BLaER1 (cell line): Measurements from ENCODE around the gene TMEM54.

Experiments used
- H3K27ac ChIP-seq: shearing (Covaris generic); formaldehyde crosslinking; 2 replicates; pipeline ENCODE4 v1.8.1; 2022
- H3K27me3 ChIP-seq: shearing (Covaris generic); formaldehyde crosslinking; 2 replicates; pipeline ENCODE4 v1.8.1; 2022
- H3K36me3 ChIP-seq: shearing (Covaris generic); formaldehyde crosslinking; 2 replicates; pipeline ENCODE4 v1.8.1; 2022
- H3K4me1 ChIP-seq: shearing (Covaris generic); formaldehyde crosslinking; 2 replicates; pipeline ENCODE4 v1.8.1; 2022
- H3K4me2 ChIP-seq: shearing (Covaris generic); formaldehyde crosslinking; 2 replicates; pipeline ENCODE4 v1.8.1; 2022
- H3K4me3 ChIP-seq: shearing (Covaris generic); formaldehyde crosslinking; 2 replicates; pipeline ENCODE4 v1.8.1; 2022
- H3K9ac ChIP-seq: shearing (Covaris generic); formaldehyde crosslinking; 2 replicates; pipeline ENCODE4 v1.8.1; 2022
- H3K9me3 ChIP-seq: shearing (Covaris generic); formaldehyde crosslinking; 2 replicates; pipeline ENCODE4 v1.8.1; 2022
- H4K20me1 ChIP-seq: shearing (Covaris generic); formaldehyde crosslinking; 2 replicates; pipeline ENCODE4 v1.8.1; 2022
- Cebpa-rat ChIP-seq: shearing (Covaris generic); IDR thresholded peaks from 2 replicates; pipeline ENCODE4 v1.8.1; 2022

Gene TMEM54

GRCh38 chr1:32891241-32891570 is 10.0 kb downstream of the TMEM54 start:
- no peak overlapping the region for H3K4me2 ChIP-seq
- peaks cover 19% of the 10 kb centered on the region for H3K4me1 ChIP-seq
- no peaks in the 10 kb centered on the region; the same call in 1 of the 2 replicates for H3K9me3 ChIP-seq
- H3K27ac ChIP-seq: no peak overlapping the region
- peaks cover 46% of the 10 kb centered on the region for H3K27me3 ChIP-seq
- peaks cover 15% of the 10 kb centered on the region for H3K36me3 ChIP-seq
- TF ChIP-seq Cebpa-rat: no peak
- no peak overlapping the region for H3K4me3 ChIP-seq
- peaks cover 13% of the 10 kb centered on the region; the same call in 1 of the 2 replicates for H4K20me1 ChIP-seq
- H3K9ac ChIP-seq: no peak overlapping the region

GRCh38 chr1:32890516-32891240 is 10.5 kb downstream of the TMEM54 start:
- Histone ChIP-seq H3K27ac (no peak overlapping the region), H3K27me3 (peaks cover 51% of the 10 kb centered on the region), H3K9me3 (no peaks in the 10 kb centered on the region; the same call in 1 of the 2 replicates), H3K36me3 (peaks cover 12% of the 10 kb centered on the region), H3K9ac (no peak overlapping the region), H4K20me1 (peaks cover 10% of the 10 kb centered on the region; the same call in 1 of the 2 replicates), H3K4me1 (peaks cover 19% of the 10 kb centered on the region), H3K4me2 (no peak overlapping the region), H3K4me3 (no peak overlapping the region)
- no peak for TF ChIP-seq Cebpa-rat

DNA sequence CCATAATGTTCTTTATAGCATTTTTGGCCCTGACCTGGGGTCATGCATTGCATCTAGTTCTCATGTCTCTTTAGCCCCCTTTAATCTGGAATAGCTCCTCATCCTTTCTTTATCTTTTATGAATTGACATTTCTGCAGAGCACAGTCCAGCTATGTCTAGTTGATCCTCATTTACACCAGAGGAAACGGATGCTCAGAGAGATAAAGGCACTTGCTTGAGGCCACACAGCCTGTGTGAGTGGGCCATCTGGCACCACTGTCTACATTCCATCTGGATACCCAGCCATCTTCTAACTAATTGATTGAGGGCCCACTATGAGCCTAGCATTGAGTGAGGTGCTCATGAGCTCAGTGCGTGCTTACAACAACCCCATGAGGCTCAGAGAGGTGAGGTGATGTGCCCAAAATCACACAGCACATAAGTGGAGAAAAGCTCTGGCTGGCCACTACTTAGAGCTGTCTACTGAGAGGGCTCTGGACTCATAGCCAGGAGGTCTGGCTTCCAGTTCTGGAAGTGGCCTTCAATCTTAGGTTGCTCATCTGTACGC is 11.4 kb downstream of the TMEM54 start:
- H3K9ac ChIP-seq: no peak overlapping the region

DNA sequence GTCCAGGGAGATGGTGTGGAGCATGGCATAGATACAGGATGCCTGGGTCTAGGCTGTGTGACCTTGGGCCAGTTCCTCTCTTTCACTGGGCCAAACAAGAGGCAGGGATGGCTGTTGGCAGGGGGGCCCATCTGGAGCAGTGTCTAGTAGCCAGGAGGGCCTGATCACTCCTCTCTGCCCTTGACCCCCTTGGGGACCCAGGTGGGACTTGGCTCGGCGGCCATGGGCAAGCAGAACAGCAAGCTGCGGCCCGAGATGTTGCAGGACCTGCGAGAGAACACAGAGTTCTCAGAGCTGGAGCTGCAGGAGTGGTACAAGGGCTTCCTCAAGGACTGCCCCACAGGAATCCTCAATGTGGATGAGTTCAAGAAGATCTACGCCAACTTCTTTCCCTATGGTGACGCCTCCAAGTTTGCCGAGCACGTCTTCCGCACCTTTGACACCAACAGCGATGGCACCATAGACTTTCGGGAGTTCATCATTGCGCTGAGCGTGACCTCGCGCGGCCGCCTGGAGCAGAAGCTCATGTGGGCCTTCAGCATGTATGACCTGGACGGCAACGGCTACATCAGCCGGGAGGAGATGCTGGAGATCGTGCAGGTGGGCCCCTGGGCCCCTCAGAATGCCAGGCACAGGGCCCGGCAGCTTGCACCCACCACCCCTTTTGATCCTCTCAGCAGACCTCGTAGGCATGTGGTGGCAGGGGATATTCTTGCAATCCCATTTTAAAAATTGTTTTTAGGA is 12.3 kb downstream of the TMEM54 start:
- Histone ChIP-seq H3K9ac (no peak overlapping the region), H3K27me3 (peaks cover 52% of the 10 kb centered on the region), H3K4me2 (no peak overlapping the region), H3K4me1 (peaks cover 14% of the 10 kb centered on the region), H3K27ac (no peak overlapping the region), H3K4me3 (no peak overlapping the region), H3K36me3 (no peaks in the 10 kb centered on the region), H3K9me3 (no peaks in the 10 kb centered on the region; the same call in 1 of the 2 replicates), H4K20me1 (peaks cover 6% of the 10 kb centered on the region; the same call in 1 of the 2 replicates)
- no peak for TF ChIP-seq Cebpa-rat

More for the DNA sequence above, 11.4 kb downstream of the TMEM54 start:
- no peak overlapping the region for H3K4me2 ChIP-seq
- H3K36me3 ChIP-seq: peaks cover 3% of the 10 kb centered on the region; the same call in 1 of the 2 replicates
- TF ChIP-seq Cebpa-rat: no peak
- no peak overlapping the region for H3K4me3 ChIP-seq
- H3K27me3 ChIP-seq: peaks cover 59% of the 10 kb centered on the region
- H3K27ac ChIP-seq: no peak overlapping the region
- H3K4me1 ChIP-seq: peaks cover 19% of the 10 kb centered on the region
- H4K20me1 ChIP-seq: peaks cover 6% of the 10 kb centered on the region; the same call in 1 of the 2 replicates
- H3K9me3 ChIP-seq: no peaks in the 10 kb centered on the region; the same call in 1 of the 2 replicates

- no peak overlapping the region for H3K4me3 ChIP-seq
Measured at GRCh38 chr1:32888134-32888533, 13.1 kb downstream of the TMEM54 start.

GRCh38 chr1:32887623-32888022 is 13.6 kb downstream of the TMEM54 start:
- H3K4me2 ChIP-seq: no peak overlapping the region
- H3K27me3 ChIP-seq: peaks cover 41% of the 10 kb centered on the region
- H3K27ac ChIP-seq: no peak overlapping the region
- H3K9ac ChIP-seq: no peak overlapping the region
- TF ChIP-seq Cebpa-rat: no peak
- no peaks in the 10 kb centered on the region for H3K9me3 ChIP-seq
- peaks cover 6% of the 10 kb centered on the region; the same call in 1 of the 2 replicates for H4K20me1 ChIP-seq
- no peaks in the 10 kb centered on the region for H3K36me3 ChIP-seq
- H3K4me3 ChIP-seq: no peak overlapping the region
- peaks cover 5% of the 10 kb centered on the region for H3K4me1 ChIP-seq

More at GRCh38 chr1:32888134-32888533, 13.1 kb downstream of the TMEM54 start:
- H3K27ac ChIP-seq: no peak overlapping the region
- H3K9me3 ChIP-seq: no peaks in the 10 kb centered on the region; the same call in 1 of the 2 replicates
- peaks cover 10% of the 10 kb centered on the region for H3K4me1 ChIP-seq
- peaks cover 6% of the 10 kb centered on the region; the same call in 1 of the 2 replicates for H4K20me1 ChIP-seq
- peaks cover 46% of the 10 kb centered on the region for H3K27me3 ChIP-seq
- H3K4me2 ChIP-seq: no peak overlapping the region
- no peaks in the 10 kb centered on the region for H3K36me3 ChIP-seq
- no peak for TF ChIP-seq Cebpa-rat
- no peak overlapping the region for H3K9ac ChIP-seq

- no peak for TF ChIP-seq Cebpa-rat
- no peak overlapping the region for H3K4me2 ChIP-seq
- peaks cover 5% of the 10 kb centered on the region for H3K4me1 ChIP-seq
- H3K9ac ChIP-seq: no peak overlapping the region
- H3K27ac ChIP-seq: no peak overlapping the region
- no peaks in the 10 kb centered on the region for H3K9me3 ChIP-seq
- H3K36me3 ChIP-seq: no peaks in the 10 kb centered on the region
- no peaks in the 10 kb centered on the region; the same call in 1 of the 2 replicates for H4K20me1 ChIP-seq
- H3K27me3 ChIP-seq: peaks cover 34% of the 10 kb centered on the region
- no peak overlapping the region for H3K4me3 ChIP-seq
Measured at GRCh38 chr1:32886828-32887414, 14.3 kb downstream of the TMEM54 start.

- H3K36me3 ChIP-seq: no peaks in the 10 kb centered on the region
- H3K4me3 ChIP-seq: no peak within 1 kb of the TSS
- TF ChIP-seq Cebpa-rat: no peak
Measured at GRCh38 chr1:32886004-32886827, 15.0 kb downstream of the TMEM54 start, which contains the start of gene HPCA. HPCA (plus strand) TSS chr1:32886491; CDS start chr1:32888899, 2,408 bp downstream.

GRCh38 chr1:32885676-32886003 is 15.5 kb downstream of the TMEM54 start:
- no peak overlapping the region for H3K9ac ChIP-seq
- peaks cover 28% of the 10 kb centered on the region for H3K27me3 ChIP-seq
- no peaks in the 10 kb centered on the region for H4K20me1 ChIP-seq
- TF ChIP-seq Cebpa-rat: no peak
- no peak overlapping the region for H3K4me2 ChIP-seq
- H3K36me3 ChIP-seq: no peaks in the 10 kb centered on the region
- no peaks in the 10 kb centered on the region for H3K9me3 ChIP-seq
- no peak overlapping the region for H3K27ac ChIP-seq
- no peak overlapping the region for H3K4me3 ChIP-seq
- H3K4me1 ChIP-seq: peaks cover 7% of the 10 kb centered on the region

More at GRCh38 chr1:32886004-32886827, 15.0 kb downstream of the TMEM54 start, which contains the start of gene HPCA:
- no peak within 1 kb of the TSS for H3K4me2 ChIP-seq
- H3K27ac ChIP-seq: no peak within 1 kb of the TSS
- peaks cover 7% of the 10 kb centered on the region for H3K4me1 ChIP-seq
- no peak within 1 kb of the TSS for H3K9ac ChIP-seq
- H3K9me3 ChIP-seq: no peaks in the 10 kb centered on the region
- H4K20me1 ChIP-seq: no peaks in the 10 kb centered on the region
- H3K27me3 ChIP-seq: peaks cover 28% of the 10 kb centered on the region
